Measurements from ENCODE around the gene CLEC4F. TPM values are rescaled to one million over a fixed set of nuclear protein-coding genes. Genes with fewer than 3 reads are reported as not detected.

Gene CLEC4F

DNA sequence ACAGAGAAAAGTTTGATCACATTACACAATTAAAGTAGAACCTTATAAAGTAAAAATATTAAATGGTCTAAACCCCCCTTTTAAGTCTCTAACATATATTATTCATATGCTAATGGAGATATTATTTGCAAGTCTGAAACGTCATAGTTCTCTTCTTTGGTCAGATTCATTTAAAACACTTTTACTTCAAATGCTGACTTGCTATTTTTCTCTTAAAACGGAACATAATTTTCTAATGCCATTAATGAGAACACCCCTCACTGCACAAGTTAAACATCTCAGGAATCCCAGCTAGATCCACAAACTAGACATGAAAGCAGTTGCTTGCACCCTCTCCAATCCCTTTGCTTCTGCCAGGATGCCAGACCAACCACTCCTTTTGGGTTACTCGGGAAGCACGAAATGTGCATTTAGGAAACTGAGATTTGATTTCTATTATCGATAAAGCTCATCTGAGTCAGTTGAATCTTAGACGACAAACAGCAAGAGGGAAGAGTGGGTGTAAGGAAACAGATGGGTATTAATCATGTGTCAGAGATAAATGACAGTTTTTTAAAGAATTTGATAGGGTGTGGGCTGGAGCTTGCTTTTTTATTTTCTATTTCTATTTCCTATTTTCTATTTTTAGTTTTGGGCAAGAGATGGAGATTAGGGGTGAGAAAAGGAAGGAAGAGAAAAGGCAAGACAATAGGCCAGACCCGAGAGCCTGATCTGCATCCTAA is 53.9 kb downstream of the CLEC4F start:
- H2BK12ac ChIP-seq (ENCODE audit: low read length in 2 of 2) = no peak overlapping the region
- 18% methylated on average over 6 of the region's 7 CpGs for WGBS

DNA sequence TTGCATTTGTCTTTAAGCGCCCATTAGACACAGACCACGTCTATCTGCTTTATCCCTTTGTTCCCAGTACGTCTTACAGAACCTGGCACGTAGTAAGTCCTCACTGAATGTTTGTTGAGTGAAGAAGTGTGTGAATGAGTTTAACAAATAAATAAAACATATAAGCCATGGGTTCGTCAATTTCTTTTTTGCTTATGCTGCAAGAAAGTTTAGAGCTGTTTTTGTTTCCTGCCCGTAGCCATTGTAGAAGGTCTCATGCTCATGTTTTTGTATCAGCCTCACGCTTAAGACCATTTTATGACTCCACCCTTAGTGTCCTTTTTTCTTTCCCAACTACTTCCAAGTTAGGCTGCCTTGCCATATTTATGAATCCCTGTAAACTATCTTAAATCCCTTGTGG is 54.9 kb downstream of the CLEC4F start:
- no peak overlapping the region for H3K18ac ChIP-seq (ENCODE audit: low read depth in 1 of 2, low read length in 2 of 2)
- no peak overlapping the region for H3K27ac ChIP-seq (ENCODE audit: low read length, poor library complexity, severe bottlenecking)
- WGBS = 82% methylated on average over 5 of the region's 7 CpGs
- no peak for DNase-seq
- no peak overlapping the region for H2BK15ac ChIP-seq (ENCODE audit: low read depth, poor library complexity, severe bottlenecking)
- no peaks in the 10 kb centered on the region for H3K79me1 ChIP-seq (replicated peaks; ENCODE audit: low read length, poor library complexity, severe bottlenecking)
- no peak overlapping the region for H4K91ac ChIP-seq (ENCODE audit: low read length)
- no peak overlapping the region for H3K4ac ChIP-seq (ENCODE audit: low read depth in 1 of 2, low read length in 2 of 2)
- no peak overlapping the region for H2AFZ ChIP-seq (ENCODE audit: low read depth, low read length)
- H3K4me1 ChIP-seq (ENCODE audit: control insufficient read depth, insufficient read depth, low read depth, low read length) = peaks cover 15% of the 10 kb centered on the region
- no peak overlapping the region for H2BK5ac ChIP-seq (ENCODE audit: low read depth, low read length, poor library complexity, severe bottlenecking)
- H2AK5ac ChIP-seq (ENCODE audit: low read length, severe bottlenecking) = no peak overlapping the region
- no peak overlapping the region for H3K9ac ChIP-seq (ENCODE audit: low read length)
- H2BK12ac ChIP-seq (ENCODE audit: low read length in 2 of 2) = no peak overlapping the region
- H3K23ac ChIP-seq (ENCODE audit: low read length in 2 of 2) = no peak overlapping the region
- no peak overlapping the region for H2BK120ac ChIP-seq (ENCODE audit: low read depth, low read length)
- H3K4me3 ChIP-seq (ENCODE audit: insufficient read depth in 1 of 2, low read depth in 1 of 2, low read length in 2 of 2) = no peak overlapping the region
- peaks cover 53 to 61% of the 10 kb centered on the region in 2 experiments for H3K27me3 ChIP-seq (ENCODE audit: control insufficient read depth in 1 of 2, insufficient read depth in 1 of 2, low read length in 2 of 2)
- H3K9me3 ChIP-seq (ENCODE audit: control insufficient read depth, low read length) = no peaks in the 10 kb centered on the region
- no peak overlapping the region for H3K4me2 ChIP-seq (ENCODE audit: low read length, poor library complexity, severe bottlenecking)
- H3K36me3 ChIP-seq (ENCODE audit: control insufficient read depth in 1 of 2, insufficient read depth in 2 of 2, low read depth in 1 of 2, low read length in 2 of 2) = no peaks in the 10 kb centered on the region
- H4K8ac ChIP-seq (ENCODE audit: low read length) = no peak overlapping the region
- no peak overlapping the region for H3K14ac ChIP-seq (ENCODE audit: low read length in 2 of 2)

More for the DNA sequence above, 53.9 kb downstream of the CLEC4F start:
- H3K23ac ChIP-seq (ENCODE audit: low read length in 2 of 2) = no peak overlapping the region
- H3K4me3 ChIP-seq (ENCODE audit: insufficient read depth in 1 of 2, low read depth in 1 of 2, low read length in 2 of 2) = peak overlapping the region in 1 of 2 experiments; percentile 70
- H3K4me1 ChIP-seq (ENCODE audit: control insufficient read depth, insufficient read depth, low read depth, low read length) = peaks cover 15% of the 10 kb centered on the region
- H3K18ac ChIP-seq (ENCODE audit: low read depth in 1 of 2, low read length in 2 of 2) = no peak overlapping the region
- H2BK5ac ChIP-seq (ENCODE audit: low read depth, low read length, poor library complexity, severe bottlenecking) = no peak overlapping the region
- H2BK15ac ChIP-seq (ENCODE audit: low read depth, poor library complexity, severe bottlenecking) = no peak overlapping the region
- H3K9me3 ChIP-seq (ENCODE audit: control insufficient read depth, low read length) = no peaks in the 10 kb centered on the region
- no peak overlapping the region for H3K4ac ChIP-seq (ENCODE audit: low read depth in 1 of 2, low read length in 2 of 2)
- H2AFZ ChIP-seq (ENCODE audit: low read depth, low read length) = no peak overlapping the region
- H2BK120ac ChIP-seq (ENCODE audit: low read depth, low read length) = no peak overlapping the region
- no peaks in the 10 kb centered on the region for H3K79me1 ChIP-seq (replicated peaks; ENCODE audit: low read length, poor library complexity, severe bottlenecking)
- H3K14ac ChIP-seq (ENCODE audit: low read length in 2 of 2) = no peak overlapping the region
- H3K36me3 ChIP-seq (ENCODE audit: control insufficient read depth in 1 of 2, insufficient read depth in 2 of 2, low read depth in 1 of 2, low read length in 2 of 2) = no peaks in the 10 kb centered on the region
- H4K91ac ChIP-seq (ENCODE audit: low read length) = no peak overlapping the region
- H3K9ac ChIP-seq (ENCODE audit: low read length) = no peak overlapping the region
- H3K4me2 ChIP-seq (ENCODE audit: low read length, poor library complexity, severe bottlenecking) = no peak overlapping the region
- no peak overlapping the region for H2AK5ac ChIP-seq (ENCODE audit: low read length, severe bottlenecking)
- DNase-seq = no peak
- H3K27ac ChIP-seq (ENCODE audit: low read length, poor library complexity, severe bottlenecking) = no peak overlapping the region
- H4K8ac ChIP-seq (ENCODE audit: low read length) = no peak overlapping the region
- peaks cover 62 to 69% of the 10 kb centered on the region in 2 experiments for H3K27me3 ChIP-seq (ENCODE audit: control insufficient read depth in 1 of 2, insufficient read depth in 1 of 2, low read length in 2 of 2)

DNA sequence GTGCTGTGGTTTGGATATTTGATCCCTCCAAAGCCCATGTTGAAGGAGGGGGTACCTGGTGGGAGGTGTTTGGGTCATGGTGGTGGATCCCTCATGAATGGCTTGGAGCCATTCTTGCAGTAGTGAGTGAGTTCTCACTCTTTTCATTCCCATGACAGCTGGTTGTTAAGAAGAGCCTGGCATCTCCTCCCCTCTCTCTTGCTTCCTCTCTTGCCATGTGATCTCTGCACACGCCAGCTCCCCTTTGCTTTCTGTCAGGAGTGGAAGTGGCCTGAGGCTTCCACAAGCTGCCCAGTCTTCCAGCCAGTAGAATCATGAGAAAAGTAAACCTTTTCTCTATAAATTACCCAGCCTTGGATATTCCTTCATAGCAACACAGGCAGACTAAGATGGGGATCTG is 61.0 kb downstream of the CLEC4F start:
- WGBS = 86% methylated on average over 1 of the region's 1 CpG
- H3K27me3 ChIP-seq (ENCODE audit: control insufficient read depth in 1 of 2, insufficient read depth in 1 of 2, low read length in 2 of 2) = peaks cover 20 to 58% of the 10 kb centered on the region in 2 experiments
- H3K4me3 ChIP-seq (ENCODE audit: insufficient read depth in 1 of 2, low read depth in 1 of 2, low read length in 2 of 2) = no peak overlapping the region

More for the DNA sequence above, 61.0 kb downstream of the CLEC4F start:
- Histone ChIP-seq H3K4ac (ENCODE audit: low read depth in 1 of 2, low read length in 2 of 2) (no peak overlapping the region), H3K79me1 (replicated peaks; ENCODE audit: low read length, poor library complexity, severe bottlenecking) (no peaks in the 10 kb centered on the region), H3K36me3 (ENCODE audit: control insufficient read depth in 1 of 2, insufficient read depth in 2 of 2, low read depth in 1 of 2, low read length in 2 of 2) (no peaks in the 10 kb centered on the region), H3K23ac (ENCODE audit: low read length in 2 of 2) (no peak overlapping the region), H3K4me2 (ENCODE audit: low read length, poor library complexity, severe bottlenecking) (no peak overlapping the region), H2BK120ac (ENCODE audit: low read depth, low read length) (no peak overlapping the region), H3K27ac (ENCODE audit: low read length, poor library complexity, severe bottlenecking) (no peak overlapping the region), H3K9ac (ENCODE audit: low read length) (no peak overlapping the region), H3K4me1 (ENCODE audit: control insufficient read depth, insufficient read depth, low read depth, low read length) (no peaks in the 10 kb centered on the region), H4K8ac (ENCODE audit: low read length) (no peak overlapping the region), H2AK5ac (ENCODE audit: low read length, severe bottlenecking) (no peak overlapping the region), H2BK15ac (ENCODE audit: low read depth, poor library complexity, severe bottlenecking) (no peak overlapping the region), H3K18ac (ENCODE audit: low read depth in 1 of 2, low read length in 2 of 2) (no peak overlapping the region), H3K9me3 (ENCODE audit: control insufficient read depth, low read length) (no peaks in the 10 kb centered on the region), H2BK5ac (ENCODE audit: low read depth, low read length, poor library complexity, severe bottlenecking) (no peak overlapping the region), H3K14ac (ENCODE audit: low read length in 2 of 2) (no peak overlapping the region), H2AFZ (ENCODE audit: low read depth, low read length) (no peak overlapping the region), H2BK12ac (ENCODE audit: low read length in 2 of 2) (no peak overlapping the region), H4K91ac (ENCODE audit: low read length) (no peak overlapping the region)
- DNase-seq = no peak

Small RNAs within 50 kb of the gene (small RNA-seq; reads per million reads assigned to genes)
- gene HMGN2P21 (ENCODE audit: low read depth) = not detected
